SK-N-MC (cell line): ENCODE measurements around the gene NECAB2.
"Not testable (repeated sequence)": the region's sequence is repeated elsewhere in the genome, so short reads cannot be mapped to it uniquely, and the experiment has no call there.

ENCODE experiments used
- DNase-seq: peaks from one replicate; pipeline ENCODE4 v3.0.0-alpha.2; 2011; ENCODE audit warnings: low read depth, low spot score
- H3K27ac ChIP-seq: fragments of 200-600 bp; sonication (generic); 2 replicates; pipeline ENCODE4 v1.5.1; 2016; ENCODE audit warnings: mixed run types
- H3K36me3 ChIP-seq: fragments of 200-600 bp; sonication (generic); 2 replicates; pipeline ENCODE4 v1.6.1; 2017; ENCODE audit warnings: antibody characterized with exemption, low read length, mixed read lengths; ENCODE audit not compliant: insufficient read depth
- H3K4me3 ChIP-seq: fragments of 200-600 bp; sonication (generic); 2 replicates; pipeline ENCODE4 v1.5.1; 2016
- H3K9ac ChIP-seq: fragments of 200-600 bp; sonication (generic); 2 replicates; pipeline ENCODE4 v1.8.0; 2017; ENCODE audit warnings: mixed run types, mixed read lengths; ENCODE audit not compliant: insufficient read length
- H3K9me3 ChIP-seq: fragments of 200-600 bp; sonication (generic); 2 replicates; pipeline ENCODE4 v1.6.1; 2017; ENCODE audit warnings: low read depth, mild to moderate bottlenecking, antibody characterized with exemption, low read length, moderate library complexity, mixed read lengths
- EZH2 ChIP-seq: fragments of 200-600 bp; sonication (generic); IDR thresholded peaks from one replicate; pipeline ENCODE4 v1.6.1; 2017; ENCODE audit warnings: antibody characterized with exemption
- FOXP2 ChIP-seq: optimal IDR thresholded peaks from 2 replicates; pipeline ENCODE3; 2011; ENCODE audit warnings: mild to moderate bottlenecking, moderate library complexity; ENCODE audit not compliant: insufficient read depth; ENCODE audit errors: extremely low read length, control extremely low read depth
- POLR2AphosphoS5 ChIP-seq: IDR thresholded peaks from 2 replicates; pipeline ENCODE4 v1.6.1; 2012; ENCODE audit warnings: mild to moderate bottlenecking, low read depth, low read length, borderline replicate concordance

The NECAB2 gene

GRCh38 chr16:83940630-83941378, 27.2 kb upstream of the NECAB2 start:
- no peak overlapping the region for H3K4me3 ChIP-seq
- DNase-seq = no peak
- no peaks in the 10 kb centered on the region for H3K36me3 ChIP-seq
- H3K9me3 ChIP-seq = no peaks in the 10 kb centered on the region
- TF ChIP-seq FOXP2 (no peak), POLR2AphosphoS5 (no peak), EZH2 (no peak)
- no peak overlapping the region for H3K27ac ChIP-seq
- H3K9ac ChIP-seq = no peak overlapping the region

- not testable (repeated sequence) for H3K9me3 ChIP-seq, DNase-seq, H3K4me3 ChIP-seq, H3K9ac ChIP-seq, H3K27ac ChIP-seq, H3K36me3 ChIP-seq
These were observed 26.5 kb upstream of the NECAB2 start for GRCh38 chr16:83941546-83941945.

GRCh38 chr16:83942074-83942473, 26.0 kb upstream of the NECAB2 start:
- no peak overlapping the region for H3K9ac ChIP-seq
- no peak overlapping the region for H3K27ac ChIP-seq

GRCh38 chr16:83942815-83943515, 25.1 kb upstream of the NECAB2 start:
- H3K4me3 ChIP-seq = no peak overlapping the region
- H3K9me3 ChIP-seq = no peaks in the 10 kb centered on the region
- TF ChIP-seq FOXP2 = no peak
- TF ChIP-seq POLR2AphosphoS5 = no peak
- no peak for TF ChIP-seq EZH2
- H3K9ac ChIP-seq = no peak overlapping the region
- H3K27ac ChIP-seq = no peak overlapping the region
- no peaks in the 10 kb centered on the region for H3K36me3 ChIP-seq
- no peak for DNase-seq

More at GRCh38 chr16:83942074-83942473, 26.0 kb upstream of the NECAB2 start:
- H3K9me3 ChIP-seq = no peaks in the 10 kb centered on the region
- no peak for DNase-seq
- no peak for TF ChIP-seq POLR2AphosphoS5
- no peak for TF ChIP-seq FOXP2
- no peak for TF ChIP-seq EZH2
- no peak overlapping the region for H3K4me3 ChIP-seq
- no peaks in the 10 kb centered on the region for H3K36me3 ChIP-seq

GRCh38 chr16:83943516-83944050, 24.5 kb upstream of the NECAB2 start:
- no peak overlapping the region for H3K27ac ChIP-seq
- no peak overlapping the region for H3K9ac ChIP-seq
- no peaks in the 10 kb centered on the region for H3K36me3 ChIP-seq
- TF ChIP-seq POLR2AphosphoS5 (no peak), FOXP2 (no peak), EZH2 (no peak)
- no peak overlapping the region for H3K4me3 ChIP-seq
- no peak for DNase-seq
- H3K9me3 ChIP-seq = no peaks in the 10 kb centered on the region

GRCh38 chr16:83945587-83945986, 22.5 kb upstream of the NECAB2 start:
- no peak overlapping the region for H3K4me3 ChIP-seq
- H3K9ac ChIP-seq = no peak overlapping the region
- no peaks in the 10 kb centered on the region for H3K36me3 ChIP-seq
- no peak overlapping the region for H3K27ac ChIP-seq
- TF ChIP-seq FOXP2 = no peak
- no peak for TF ChIP-seq EZH2
- no peak for TF ChIP-seq POLR2AphosphoS5
- H3K9me3 ChIP-seq = no peaks in the 10 kb centered on the region
- no peak for DNase-seq

GRCh38 chr16:83946154-83946780, 21.8 kb upstream of the NECAB2 start:
- no peak for TF ChIP-seq POLR2AphosphoS5
- no peak for TF ChIP-seq EZH2
- no peak for TF ChIP-seq FOXP2
- DNase-seq = no peak
- no peak overlapping the region for H3K4me3 ChIP-seq

GRCh38 chr16:83946781-83947566, 21.1 kb upstream of the NECAB2 start:
- no peaks in the 10 kb centered on the region for H3K9me3 ChIP-seq
- TF ChIP-seq FOXP2 (no peak), POLR2AphosphoS5 (no peak), EZH2 (no peak)

More at GRCh38 chr16:83946154-83946780, 21.8 kb upstream of the NECAB2 start:
- Histone ChIP-seq H3K36me3 (no peaks in the 10 kb centered on the region), H3K9ac (no peak overlapping the region), H3K27ac (no peak overlapping the region), H3K9me3 (no peaks in the 10 kb centered on the region)

More at GRCh38 chr16:83946781-83947566, 21.1 kb upstream of the NECAB2 start:
- no peak for DNase-seq
- H3K36me3 ChIP-seq = no peaks in the 10 kb centered on the region
- no peak overlapping the region for H3K4me3 ChIP-seq
- no peak overlapping the region for H3K27ac ChIP-seq
- no peak overlapping the region for H3K9ac ChIP-seq
